H9 (cell line): ENCODE data around the gene REG4. TPM values are rescaled to one million over a fixed set of nuclear protein-coding genes. Genes with fewer than 3 reads are reported as not detected.

Experiments
- DNase-seq: peaks from one replicate; pipeline ENCODE4 v3.0.0-alpha.2; 2017
- H2AFZ ChIP-seq: one replicate; pipeline ENCODE4 v1.6.1; 2013; ENCODE audit warnings: mild to moderate bottlenecking, low read length, control low read depth, moderate library complexity
- H2AK5ac ChIP-seq: 2 replicates; pipeline ENCODE4 v1.6.1; 2013; ENCODE audit warnings: low read length, control low read depth, mixed read lengths; ENCODE audit not compliant: insufficient read length
- H2BK120ac ChIP-seq: one replicate; pipeline ENCODE4 v1.6.1; 2013; ENCODE audit warnings: low read depth, mild to moderate bottlenecking, low read length, control low read depth, inconsistent platforms; ENCODE audit not compliant: poor library complexity, severe bottlenecking
- H2BK12ac ChIP-seq: 2 replicates; pipeline ENCODE4 v1.6.1; 2013; ENCODE audit warnings: low read length, control low read depth, mixed read lengths, low read depth; ENCODE audit not compliant: insufficient read length
- H2BK15ac ChIP-seq: 2 replicates; pipeline ENCODE4 v1.6.1; 2013; ENCODE audit warnings: low read depth, low read length, control low read depth
- H2BK20ac ChIP-seq: one replicate; pipeline ENCODE4 v1.6.1; 2013; ENCODE audit warnings: low read depth, mild to moderate bottlenecking, low read length, control low read depth, inconsistent platforms; ENCODE audit not compliant: poor library complexity, severe bottlenecking
- H2BK5ac ChIP-seq: 2 replicates; pipeline ENCODE4 v1.6.1; 2013; ENCODE audit warnings: low read length, control low read depth, mixed read lengths; ENCODE audit not compliant: insufficient read length
- H3K14ac ChIP-seq: 2 replicates; pipeline ENCODE4 v1.6.1; 2013; ENCODE audit warnings: low read length, control low read depth; ENCODE audit not compliant: insufficient read depth
- H3K18ac ChIP-seq: 2 replicates; pipeline ENCODE4 v1.6.1; 2013; ENCODE audit warnings: low read depth, mild to moderate bottlenecking, mixed read lengths, low read length, control low read depth; ENCODE audit not compliant: insufficient read length
- H3K23ac ChIP-seq: 2 replicates; pipeline ENCODE4 v1.6.1; 2013; ENCODE audit warnings: low read length, control low read depth, mixed read lengths, low read depth; ENCODE audit not compliant: insufficient read length
- H3K23me2 ChIP-seq: 2 replicates; pipeline ENCODE4 v1.6.1; 2013; ENCODE audit warnings: low read depth, mild to moderate bottlenecking, mixed read lengths, low read length, control low read depth; ENCODE audit not compliant: insufficient read length, poor library complexity, severe bottlenecking
- H3K27ac ChIP-seq: 2 replicates; pipeline ENCODE4 v1.5.1; 2013; ENCODE audit warnings: low read length, control low read depth, mixed read lengths, low read depth; ENCODE audit not compliant: insufficient read length
- H3K27me3 ChIP-seq: 2 replicates; pipeline ENCODE4 v1.6.1; 2013; ENCODE audit warnings: low read length, control low read depth, inconsistent platforms; ENCODE audit not compliant: insufficient read depth
- H3K4ac ChIP-seq: 2 replicates; pipeline ENCODE4 v1.6.1; 2013; ENCODE audit warnings: low read depth, mild to moderate bottlenecking, control low read depth, inconsistent platforms, low read length, moderate library complexity
- H3K4me1 ChIP-seq: 2 replicates; pipeline ENCODE4 v1.6.1; 2013; ENCODE audit warnings: low read length, control low read depth, inconsistent platforms; ENCODE audit not compliant: insufficient read depth
- H3K4me2 ChIP-seq: 2 replicates; pipeline ENCODE4 v1.6.1; 2013; ENCODE audit warnings: low read length, control low read depth, mixed read lengths; ENCODE audit not compliant: insufficient read length, insufficient read depth
- H3K56ac ChIP-seq: 2 replicates; pipeline ENCODE4 v1.6.1; 2013; ENCODE audit warnings: low read depth, mild to moderate bottlenecking, mixed read lengths, low read length, control low read depth; ENCODE audit not compliant: insufficient read length
- H3K79me1 ChIP-seq: 2 replicates; pipeline ENCODE4 v1.6.1; 2013; ENCODE audit warnings: low read depth, mild to moderate bottlenecking, moderate library complexity, low read length, control low read depth, inconsistent platforms; ENCODE audit not compliant: insufficient read depth, poor library complexity, severe bottlenecking
- H3K79me2 ChIP-seq: 2 replicates; pipeline ENCODE4 v1.6.1; 2013; ENCODE audit warnings: low read length, control low read depth, inconsistent platforms; ENCODE audit not compliant: insufficient read depth
- H3K9ac ChIP-seq: 2 replicates; pipeline ENCODE4 v1.6.1; 2013; ENCODE audit warnings: low read length, control low read depth, mixed read lengths; ENCODE audit not compliant: insufficient read length; ENCODE audit errors: extremely low read depth
- H3K9me3 ChIP-seq: one replicate; pipeline ENCODE4 v1.6.1; 2013; ENCODE audit warnings: low read depth, low read length, inconsistent platforms; ENCODE audit not compliant: control insufficient read depth
- H3T11ph ChIP-seq: one replicate; pipeline ENCODE4 v1.6.1; 2013; ENCODE audit warnings: mild to moderate bottlenecking, low read length, control low read depth, inconsistent platforms
- H4K20me1 ChIP-seq: one replicate; pipeline ENCODE4 v1.6.1; 2013; ENCODE audit not compliant: control insufficient read depth, insufficient read length, insufficient read depth
- H4K5ac ChIP-seq: 2 replicates; pipeline ENCODE4 v1.6.1; 2013; ENCODE audit warnings: low read depth, mild to moderate bottlenecking, mixed read lengths, low read length, control low read depth; ENCODE audit not compliant: insufficient read length
- H4K8ac ChIP-seq: replicated peaks from 2 replicates; pipeline ENCODE4 v1.6.1; 2013; ENCODE audit warnings: low read length, control low read depth, mixed read lengths, low read depth; ENCODE audit not compliant: insufficient read length
- H4K91ac ChIP-seq: 2 replicates; pipeline ENCODE4 v1.6.1; 2013; ENCODE audit warnings: low read depth, mild to moderate bottlenecking, moderate library complexity, mixed read lengths, low read length, control low read depth; ENCODE audit not compliant: insufficient read length
- H3K27ac Mint-ChIP-seq, 3 experiments: 2 replicates in 2 of 3; 3 replicates in 1 of 3; pipeline ENCODE4 v1.8.0; 2020 to 2021; ENCODE audit warnings: mixed read lengths in 3 of 3, mild to moderate bottlenecking in 1 of 3, moderate library complexity in 1 of 3
- H3K27me3 Mint-ChIP-seq: 2 replicates; pipeline ENCODE4 v1.8.0; 2021; ENCODE audit warnings: low read depth, mild to moderate bottlenecking, moderate library complexity, mixed read lengths
- H3K36me3 Mint-ChIP-seq, 3 experiments: 2 replicates in 2 of 3; 3 replicates in 1 of 3; pipeline ENCODE4 v1.8.0; 2020 to 2021; ENCODE audit warnings: low read depth in 3 of 3, mixed read lengths in 3 of 3; ENCODE audit not compliant: insufficient read depth in 1 of 3
- H3K4me1 Mint-ChIP-seq, 2 experiments: 2 replicates each; pipeline ENCODE4 v1.8.0; 2020; ENCODE audit warnings: mixed read lengths in 2 of 2
- H3K4me3 Mint-ChIP-seq, 2 experiments: 2 replicates in 1 of 2; 3 replicates in 1 of 2; pipeline ENCODE4 v1.8.0; 2020 to 2021; ENCODE audit warnings: mild to moderate bottlenecking in 2 of 2, mixed read lengths in 2 of 2, moderate library complexity in 1 of 2
- H3K9me3 Mint-ChIP-seq, 2 experiments: 2 replicates in 1 of 2; 3 replicates in 1 of 2; pipeline ENCODE4 v1.8.0; 2020; ENCODE audit warnings: mild to moderate bottlenecking in 2 of 2, mixed read lengths in 2 of 2, moderate library complexity in 1 of 2
- CTCF ChIP-seq: fragments of 200-600 bp; sonication (generic); conservative IDR thresholded peaks from 3 replicates; pipeline ENCODE4 v1.8.0; 2021; ENCODE audit warnings: antibody characterized with exemption, mild to moderate bottlenecking
- WGBS: extraction: QIAGEN DNeasy Blood & Tissue Kit; methylation state at CpG from one replicate; pipeline ENCODE4 v1.1.7; 2013; ENCODE audit warnings: missing lambda C conversion rate, low lambda C conversion rate, mixed read lengths; ENCODE audit not compliant: insufficient read length; ENCODE audit errors: extremely low coverage; 5-methylcytosine and 5-hydroxymethylcytosine counted together
- total RNA-seq: library from RNA; stranded (reverse); gene quantifications from 2 replicates; pipeline ENCODE4 v1.2.1, GENCODE V29; 2021

The REG4 gene
- total RNA-seq, 1 experiment from 2014 or later: not detected

- H3K36me3 Mint-ChIP-seq: peaks cover 26 to 43% (median 36%) of the 10 kb centered on the region in 3 experiments; a peak in 6 of 7 replicates
- no peak overlapping the region for H3K27ac Mint-ChIP-seq
- H3K9ac ChIP-seq: no peak overlapping the region
- H3K56ac ChIP-seq: no peak overlapping the region
- no peak overlapping the region for H3T11ph ChIP-seq
- no peak overlapping the region for H3K4me3 Mint-ChIP-seq
- TF ChIP-seq CTCF: no peak
- H2AK5ac ChIP-seq: no peak overlapping the region
- H3K27ac ChIP-seq: no peak overlapping the region
- H3K14ac ChIP-seq: no peak overlapping the region
- peaks cover 4% of the 10 kb centered on the region; the same call in 1 of the 2 replicates for H3K4me1 ChIP-seq
- H2BK20ac ChIP-seq: no peak overlapping the region
- no peak overlapping the region for H2BK12ac ChIP-seq
- no peaks in the 10 kb centered on the region; a peak in 1 of 5 replicates for H3K9me3 Mint-ChIP-seq
- no peak overlapping the region for H2BK120ac ChIP-seq
- no peaks in the 10 kb centered on the region for H3K23me2 ChIP-seq
- H3K79me1 ChIP-seq: no peaks in the 10 kb centered on the region
- no CpG with 5 or more reads among the region's 1 CpG for WGBS
- peaks cover 1% of the 10 kb centered on the region for H3K27me3 Mint-ChIP-seq
- no peaks in the 10 kb centered on the region; the same call in 1 of the 2 replicates for H3K27me3 ChIP-seq
- no peak overlapping the region for H4K91ac ChIP-seq
- H3K79me2 ChIP-seq: no peaks in the 10 kb centered on the region
- no peak overlapping the region for H2BK15ac ChIP-seq
- no peak for DNase-seq
- no peak overlapping the region for H3K18ac ChIP-seq
- H4K20me1 ChIP-seq: no peaks in the 10 kb centered on the region
- no peak overlapping the region for H2AFZ ChIP-seq
- no peak overlapping the region for H3K4ac ChIP-seq
- H3K23ac ChIP-seq: no peak overlapping the region
- no peaks in the 10 kb centered on the region for H3K9me3 ChIP-seq
- no peak overlapping the region for H4K8ac ChIP-seq
- no peak overlapping the region for H2BK5ac ChIP-seq
- no peak overlapping the region for H3K4me2 ChIP-seq
- peaks cover 22 to 33% of the 10 kb centered on the region in 2 experiments for H3K4me1 Mint-ChIP-seq
- H4K5ac ChIP-seq: no peak overlapping the region
Measured at GRCh38 chr1:119745034-119745433, 66.2 kb downstream of the REG4 start.
